ENCODE results near the gene CCDC30.

- TF ChIP-seq CTCF (IDR thresholded peaks at IDR 0.05): no peak
- TF ChIP-seq POLR2A (IDR thresholded peaks at IDR 0.05): no peak
Measured at GRCh38 chr1:42439940-42440339, 23.1 kb upstream of the CCDC30 start.

All from uterus (tissue), 2 donors.